K562 (cell line): ENCODE data around the gene CARD14. TPM values are rescaled to one million over a fixed set of nuclear protein-coding genes. Genes with fewer than 3 reads are reported as not detected.
A peak's percentile ranks its signal among the peaks of the same experiment; 100 is the strongest.

Experiments used
- ATAC-seq: fragments of 200-7000 bp; cut with Tn5 transposase; 3 replicates; pipeline ENCODE4 v1.9.1; 2020; ENCODE audit warnings: moderate library complexity
- Bru-seq: library from RNA; stranded (reverse); fragments of 400-500 nt; gene quantifications from one replicate; lab custom pipeline; 2021; lab: Mats Ljungman, UMichigan
- BruChase-seq, 2 experiments: library from RNA; stranded (reverse); fragments of 400-500 nt; gene quantifications; one replicate each; lab custom pipeline; 2021; lab: Mats Ljungman, UMichigan
- BruUV-seq: library from RNA; stranded (reverse); fragments of 400-500 nt; replicated peaks from 2 replicates; lab custom pipeline; 2021; lab: Mats Ljungman, UMichigan
- CTCF ChIA-PET: fragments of 300-600 bp; formaldehyde crosslinking; extraction: SDS; loops from one replicate; lab custom pipeline; 2021; ENCODE audit warnings: low intra/inter-chr PET ratio; lab: Yijun Ruan, JAX
- POLR2A ChIA-PET: fragments of 300-600, 350-650 bp; sonication (Branson Sonifier 250); formaldehyde crosslinking; extraction: SDS; loops from one replicate; lab custom pipeline; 2021; ENCODE audit warnings: antibody characterized with exemption, inconsistent platforms; lab: Yijun Ruan, JAX
- DNase-seq, 4 experiments: peaks; one replicate each; pipeline versions ENCODE4 v3.0.0 to v3.0.0-alpha.2; 2011 to 2018; ENCODE audit warnings: low spot score in 3 of 4, mixed read lengths in 3 of 4; ENCODE audit errors: extremely low read depth in 1 of 4
- FAIRE-seq: peaks from 2 replicates; lab custom pipeline; 2011; peaks lifted over from hg19 to GRCh38; lab: Jason Lieb, UNC
- H2AFZ ChIP-seq: 2 replicates; pipeline ENCODE4 v1.6.0; 2011; ENCODE audit warnings: low read depth, low read length, control low read depth, inconsistent platforms
- H3K27ac ChIP-seq: fragments of 200-600 bp; 3 replicates; pipeline ENCODE4 v1.8.0; 2011; ENCODE audit warnings: low read depth, mild to moderate bottlenecking, control low read depth, inconsistent platforms, low read length, moderate library complexity, mixed read lengths; ENCODE audit errors: extremely low read depth
- H3K27me3 ChIP-seq, 2 experiments: fragments of 300-600 bp in 1 of 2; 2 replicates in 1 of 2; 3 replicates in 1 of 2; pipeline versions ENCODE4 v1.6.0 to v1.8.0; 2011; ENCODE audit warnings: inconsistent platforms in 2 of 2, low read length in 2 of 2, mild to moderate bottlenecking in 1 of 2, mixed read lengths in 1 of 2, moderate library complexity in 1 of 2; ENCODE audit not compliant: control insufficient read depth in 2 of 2, insufficient read depth in 2 of 2
- H3K36me3 ChIP-seq: fragments of 300-600 bp; 3 replicates; pipeline ENCODE4 v1.8.0; 2011; ENCODE audit warnings: mild to moderate bottlenecking, low read length, inconsistent platforms; ENCODE audit not compliant: control insufficient read depth, insufficient read depth
- H3K4me1 ChIP-seq, 2 experiments: fragments of 200-600 bp in 1 of 2; replicated peaks in 1 of 2; 2 replicates in 1 of 2; 3 replicates in 1 of 2; pipeline versions ENCODE4 v1.5.1 to v1.8.0; 2011; ENCODE audit warnings: inconsistent platforms in 2 of 2, low read length in 2 of 2, mild to moderate bottlenecking in 1 of 2, mixed read lengths in 1 of 2, moderate library complexity in 1 of 2; ENCODE audit not compliant: control insufficient read depth in 2 of 2, insufficient read depth in 2 of 2
- H3K4me2 ChIP-seq: 2 replicates; pipeline ENCODE4 v1.6.1; 2011; ENCODE audit warnings: low read length, control low read depth, inconsistent platforms, mixed read lengths; ENCODE audit not compliant: insufficient read depth
- H3K4me3 ChIP-seq: fragments of 200-600 bp; sonication (generic), shearing (Covaris generic); 2 replicates; pipeline ENCODE4 v1.5.1; 2016; ENCODE audit warnings: control low read depth, inconsistent platforms
- H3K79me2 ChIP-seq: fragments of 200-600 bp; 3 replicates; pipeline ENCODE4 v1.8.0; 2011; ENCODE audit warnings: low read length, inconsistent platforms; ENCODE audit not compliant: control insufficient read depth, insufficient read depth
- H3K9ac ChIP-seq, 2 experiments: 2 replicates each; pipeline versions ENCODE4 v1.6.0 to v1.6.1; 2011; ENCODE audit warnings: low read depth in 2 of 2, low read length in 2 of 2, control low read depth in 1 of 2, inconsistent platforms in 1 of 2, mild to moderate bottlenecking in 1 of 2, mixed read lengths in 1 of 2; ENCODE audit not compliant: insufficient read depth in 1 of 2
- H3K9me1 ChIP-seq: one replicate; pipeline ENCODE4 v1.6.0; 2011; ENCODE audit warnings: inconsistent platforms, mild to moderate bottlenecking, low read length, moderate library complexity; ENCODE audit not compliant: control insufficient read depth, insufficient read depth
- H3K9me3 ChIP-seq: replicated peaks from 2 replicates; pipeline ENCODE4 v1.5.1; 2011; ENCODE audit warnings: low read depth, low read length, inconsistent platforms; ENCODE audit not compliant: control insufficient read depth, insufficient read depth
- H4K20me1 ChIP-seq: replicated peaks from 2 replicates; pipeline ENCODE4 v1.6.1; 2011; ENCODE audit warnings: low read length, inconsistent platforms, mixed read lengths; ENCODE audit not compliant: control insufficient read depth, insufficient read depth
- SRF ChIP-seq, 2 experiments: fragments of 250-450, 450-650 bp in 1 of 2; sonication (Bioruptor Pico) in 1 of 2; sonication (generic) in 1 of 2; formaldehyde crosslinking; IDR thresholded peaks; 2 replicates each; pipeline versions ENCODE4 v1.5.0 to v1.5.1; 2020 to 2022; ENCODE audit warnings: mild to moderate bottlenecking in 1 of 2, missing genetic modification reagents in 1 of 2
- YY1 ChIP-seq, 3 experiments: IDR thresholded peaks; 2 replicates each; pipeline ENCODE4 v1.6.1; 2011; ENCODE audit warnings: low read length in 2 of 3, mild to moderate bottlenecking in 2 of 3, moderate library complexity in 2 of 3, borderline replicate concordance in 1 of 3, control low read depth in 1 of 3, low read depth in 1 of 3; ENCODE audit not compliant: insufficient read depth in 3 of 3, insufficient replicate concordance in 2 of 3, control insufficient read depth in 1 of 3, insufficient read length in 1 of 3; ENCODE audit errors: extremely low read depth in 1 of 3
- WGBS: fragments of 100-300 bp; shearing (Covaris generic); methylation state at CpG from one replicate; pipeline ENCODE4 v1.1.6; 2016; ENCODE audit warnings: low coverage, mixed read lengths; ENCODE audit not compliant: insufficient coverage; ENCODE audit errors: missing lambda C conversion rate; 5-methylcytosine and 5-hydroxymethylcytosine counted together
- in situ Hi-C: fragments of 300-500 bp; cut with MboI; formaldehyde crosslinking; loops from 4 replicates; pipeline ENCODE4 v1.15.0; 2018; ENCODE audit warnings: inconsistent platforms, mixed read lengths
- intact Hi-C: fragments of 100-400 bp; cut with micrococcal nuclease; formaldehyde crosslinking; loops from 2 replicates; pipeline ENCODE4 v1.14.2; 2022
- long read RNA-seq, 3 experiments: library from polyadenylated mRNA in 2 of 3; library from RNA in 1 of 3; unstranded in 2 of 3; stranded (forward) in 1 of 3; transcript quantifications; one replicate each; pipeline ENCODE4 v2.0.0, GENCODE V29; 2019 to 2022
- polyA minus RNA-seq, 3 experiments: library from RNA; depleted of rRNA, polyadenylated mRNA; stranded (reverse); fragments of >200 nt; gene quantifications; 2 replicates each; pipeline ENCODE4 v1.2.3, GENCODE V29; 2011
- polyA plus RNA-seq, 8 experiments: library from polyadenylated mRNA; depleted of rRNA in 4 of 8; stranded (reverse) in 5 of 8; unstranded in 3 of 8; fragments of >200 nt; fragmentation: Nextera tagmentation in 2 of 8; fragmentation: Illumina TruSeq in 1 of 8; extraction: Ambion mirVana in 2 of 8; extraction: Trizol in 1 of 8; gene quantifications; 2 replicates each; pipeline versions ENCODE4 v1.2.1 to v1.2.3, GENCODE V29; 2011 to 2014; ENCODE audit warnings: inconsistent platforms in 1 of 8, missing spikeins in 1 of 8
- total RNA-seq, 7 experiments: library from RNA; depleted of rRNA in 6 of 7; stranded (reverse); fragments of >200 nt in 6 of 7; fragmentation: Illumina TruSeq in 2 of 7; extraction: Trizol in 2 of 7; gene quantifications; 2 replicates each; pipeline versions ENCODE4 v1.2.1 to v1.2.3, GENCODE V29; 2011 to 2021; ENCODE audit warnings: low replicate concordance in 1 of 7

The CARD14 gene
- total RNA-seq (2011; cell fraction: chromatin; rRNA removed; ENCODE audit: low replicate concordance): not detected in 2 replicates
- total RNA-seq (2011; cell fraction: nucleolus; rRNA removed): not detected in 2 replicates
- total RNA-seq (2011; cell fraction: nucleoplasm; rRNA removed): not detected in 2 replicates
- total RNA-seq (2014; rRNA removed) (not detected in 2 replicates), total RNA-seq (2014; rRNA removed; fragmentation: Illumina TruSeq; extraction: Trizol) (not detected in 2 replicates), total RNA-seq (2015; rRNA removed; fragmentation: Illumina TruSeq; extraction: Trizol) (not detected in 2 replicates), total RNA-seq (2021) (not detected in 2 replicates), polyA plus RNA-seq (2011; rRNA removed) (not detected in 2 replicates), polyA plus RNA-seq (2014; fragmentation: Illumina TruSeq; extraction: Trizol) (not detected in 2 replicates), polyA plus RNA-seq (2014; fragmentation: Nextera tagmentation; extraction: Ambion mirVana) (not detected), polyA plus RNA-seq (2014; rRNA removed) (not detected in 2 replicates), polyA minus RNA-seq (2011; rRNA and poly(A)+ RNA removed) (not detected in 2 replicates), Bru-seq, nascent RNA (percentile 7 among the genes with signal in this experiment), BruChase-seq, experiment 1, labeled RNA remaining after a 2-hour chase (percentile 5 among the genes with signal in this experiment), BruChase-seq, experiment 2, labeled RNA remaining after a 6-hour chase (percentile 5 among the genes with signal in this experiment)
- not detected in 2 replicates for polyA plus RNA-seq (2011; cell fraction: cytosol; rRNA removed)
- polyA plus RNA-seq (2011; cell fraction: nucleus; rRNA removed): not detected in 2 replicates
- 0.05 and 0.24 TPM in 2 replicates for polyA plus RNA-seq (2012)
- polyA minus RNA-seq (2011; cell fraction: cytosol; rRNA and poly(A)+ RNA removed): 3.2 TPM in 1 of 2 replicates, not detected in the other
- not detected in 2 replicates for polyA minus RNA-seq (2011; cell fraction: nucleus; rRNA and poly(A)+ RNA removed)
- long read RNA-seq, experiment 1: 0 reads
- long read RNA-seq, experiment 2: 0 reads
- long read RNA-seq, experiment 3: 0 reads

GRCh38 chr17:80169784-80170500, at the start of gene CARD14:
TSS of gene CARD14 (plus strand) at chr17:80170030. CDS start at chr17:80181439, 11,409 bp downstream.
- no peak for FAIRE-seq
- no peak for DNase-seq
- H3K9me1 ChIP-seq: no peaks in the 10 kb centered on the region
- ChIA-PET CTCF (no interaction called here), POLR2A (no interaction called here)
- no peaks in the 10 kb centered on the region for H3K36me3 ChIP-seq
- peaks cover 19 to 56% of the 10 kb centered on the region in 2 experiments; a peak in 4 of 5 replicates for H3K27me3 ChIP-seq
- H3K4me2 ChIP-seq: no peak within 1 kb of the TSS
- intact Hi-C loops (no loop called here), in situ Hi-C loops (no loop called here)
- H2AFZ ChIP-seq: no peak within 1 kb of the TSS
- peaks cover 0 to 3% of the 10 kb centered on the region in 2 experiments; a peak in 2 of 5 replicates for H3K4me1 ChIP-seq
- no peak within 1 kb of the TSS for H3K4me3 ChIP-seq
- no TSS peak for BruUV-seq
- no peaks in the 10 kb centered on the region for H3K79me2 ChIP-seq
- TF ChIP-seq SRF (CRISPR knock-in tag; IDR thresholded peaks at IDR 0.05) (peak in 1 of 2 experiments; percentile 56; a peak in 1 of 4 replicates), YY1 (IDR thresholded peaks at IDR 0.05; ENCODE audit: borderline replicate concordance in 1 of 3, control insufficient read depth in 1 of 3, extremely low read depth in 1 of 3, insufficient read depth in 3 of 3, insufficient read length in 1 of 3, insufficient replicate concordance in 2 of 3, low read depth in 1 of 3, low read length in 2 of 3) (no peak)
- no peak within 1 kb of the TSS for H3K9ac ChIP-seq
- WGBS: 21% methylated on average over 15 of the region's 19 CpGs
- no peaks in the 10 kb centered on the region for H4K20me1 ChIP-seq
- no peak within 1 kb of the TSS for H3K27ac ChIP-seq
- ATAC-seq: no peak
- no peaks in the 10 kb centered on the region for H3K9me3 ChIP-seq
